K562 (cell line): Measurements from ENCODE around the gene OTOA. TPM values are rescaled to one million over a fixed set of nuclear protein-coding genes. Genes with fewer than 3 reads are reported as not detected.

Experiments
- ATAC-seq: fragments of 200-7000 bp; cut with Tn5 transposase; 3 replicates; pipeline ENCODE4 v1.9.1; 2020; ENCODE audit warnings: moderate library complexity
- BruUV-seq: library from RNA; stranded (reverse); fragments of 400-500 nt; replicated peaks from 2 replicates; lab custom pipeline; 2021; lab: Mats Ljungman, UMichigan
- CTCF ChIA-PET: fragments of 300-600 bp; formaldehyde crosslinking; extraction: SDS; loops from one replicate; lab custom pipeline; 2021; ENCODE audit warnings: low intra/inter-chr PET ratio; lab: Yijun Ruan, JAX
- POLR2A ChIA-PET: fragments of 300-600, 350-650 bp; sonication (Branson Sonifier 250); formaldehyde crosslinking; extraction: SDS; loops from one replicate; lab custom pipeline; 2021; ENCODE audit warnings: antibody characterized with exemption, inconsistent platforms; lab: Yijun Ruan, JAX
- DNase-seq, 4 experiments: peaks; one replicate each; pipeline versions ENCODE4 v3.0.0 to v3.0.0-alpha.2; 2011 to 2018; ENCODE audit warnings: low spot score in 3 of 4, mixed read lengths in 3 of 4; ENCODE audit errors: extremely low read depth in 1 of 4
- FAIRE-seq: peaks from 2 replicates; lab custom pipeline; 2011; peaks lifted over from hg19 to GRCh38; lab: Jason Lieb, UNC
- H2AFZ ChIP-seq: 2 replicates; pipeline ENCODE4 v1.6.0; 2011; ENCODE audit warnings: low read depth, low read length, control low read depth, inconsistent platforms
- H3K27ac ChIP-seq: fragments of 200-600 bp; 3 replicates; pipeline ENCODE4 v1.8.0; 2011; ENCODE audit warnings: low read depth, mild to moderate bottlenecking, control low read depth, inconsistent platforms, low read length, moderate library complexity, mixed read lengths; ENCODE audit errors: extremely low read depth
- H3K27me3 ChIP-seq, 2 experiments: fragments of 300-600 bp in 1 of 2; 2 replicates in 1 of 2; 3 replicates in 1 of 2; pipeline versions ENCODE4 v1.6.0 to v1.8.0; 2011; ENCODE audit warnings: inconsistent platforms in 2 of 2, low read length in 2 of 2, mild to moderate bottlenecking in 1 of 2, mixed read lengths in 1 of 2, moderate library complexity in 1 of 2; ENCODE audit not compliant: control insufficient read depth in 2 of 2, insufficient read depth in 2 of 2
- H3K36me3 ChIP-seq: fragments of 300-600 bp; 3 replicates; pipeline ENCODE4 v1.8.0; 2011; ENCODE audit warnings: mild to moderate bottlenecking, low read length, inconsistent platforms; ENCODE audit not compliant: control insufficient read depth, insufficient read depth
- H3K4me1 ChIP-seq, 2 experiments: fragments of 200-600 bp in 1 of 2; replicated peaks in 1 of 2; 2 replicates in 1 of 2; 3 replicates in 1 of 2; pipeline versions ENCODE4 v1.5.1 to v1.8.0; 2011; ENCODE audit warnings: inconsistent platforms in 2 of 2, low read length in 2 of 2, mild to moderate bottlenecking in 1 of 2, mixed read lengths in 1 of 2, moderate library complexity in 1 of 2; ENCODE audit not compliant: control insufficient read depth in 2 of 2, insufficient read depth in 2 of 2
- H3K4me2 ChIP-seq: 2 replicates; pipeline ENCODE4 v1.6.1; 2011; ENCODE audit warnings: low read length, control low read depth, inconsistent platforms, mixed read lengths; ENCODE audit not compliant: insufficient read depth
- H3K4me3 ChIP-seq: fragments of 200-600 bp; sonication (generic), shearing (Covaris generic); 2 replicates; pipeline ENCODE4 v1.5.1; 2016; ENCODE audit warnings: control low read depth, inconsistent platforms
- H3K79me2 ChIP-seq: fragments of 200-600 bp; 3 replicates; pipeline ENCODE4 v1.8.0; 2011; ENCODE audit warnings: low read length, inconsistent platforms; ENCODE audit not compliant: control insufficient read depth, insufficient read depth
- H3K9ac ChIP-seq, 2 experiments: 2 replicates each; pipeline versions ENCODE4 v1.6.0 to v1.6.1; 2011; ENCODE audit warnings: low read depth in 2 of 2, low read length in 2 of 2, control low read depth in 1 of 2, inconsistent platforms in 1 of 2, mild to moderate bottlenecking in 1 of 2, mixed read lengths in 1 of 2; ENCODE audit not compliant: insufficient read depth in 1 of 2
- H3K9me1 ChIP-seq: one replicate; pipeline ENCODE4 v1.6.0; 2011; ENCODE audit warnings: inconsistent platforms, mild to moderate bottlenecking, low read length, moderate library complexity; ENCODE audit not compliant: control insufficient read depth, insufficient read depth
- H3K9me3 ChIP-seq: replicated peaks from 2 replicates; pipeline ENCODE4 v1.5.1; 2011; ENCODE audit warnings: low read depth, low read length, inconsistent platforms; ENCODE audit not compliant: control insufficient read depth, insufficient read depth
- H4K20me1 ChIP-seq: replicated peaks from 2 replicates; pipeline ENCODE4 v1.6.1; 2011; ENCODE audit warnings: low read length, inconsistent platforms, mixed read lengths; ENCODE audit not compliant: control insufficient read depth, insufficient read depth
- MLLT1 ChIP-seq, 2 experiments: fragments of 450-650 bp; IDR thresholded peaks; 2 replicates each; pipeline ENCODE4 v1.6.1; 2016
- PBX2 ChIP-seq, 2 experiments: IDR thresholded peaks in 1 of 2; conservative IDR thresholded peaks in 1 of 2; 2 replicates each; pipeline ENCODE4 v1.6.1; 2016; ENCODE audit warnings: low read depth in 2 of 2, mild to moderate bottlenecking in 1 of 2, missing compliant biosample characterization in 1 of 2, missing genetic modification characterization in 1 of 2, moderate library complexity in 1 of 2
- REST ChIP-seq, 2 experiments: fragments of 450-650 bp; formaldehyde crosslinking in 1 of 2; IDR thresholded peaks; 2 replicates each; pipeline versions ENCODE4 v1.4.0 to v1.6.1; 2014 to 2020; ENCODE audit warnings: mild to moderate bottlenecking in 2 of 2, borderline replicate concordance in 1 of 2, low read depth in 1 of 2
- ZBTB17 ChIP-seq: fragments of 450-650 bp; formaldehyde crosslinking; IDR thresholded peaks from 2 replicates; pipeline ENCODE4 v1.4.0; 2020; ENCODE audit warnings: mild to moderate bottlenecking
- ZBTB8A ChIP-seq: fragments of 450-650 bp; IDR thresholded peaks from 2 replicates; pipeline ENCODE4 v1.6.1; 2018; ENCODE audit warnings: mild to moderate bottlenecking, moderate library complexity; ENCODE audit not compliant: partially characterized antibody
- WGBS: fragments of 100-300 bp; shearing (Covaris generic); methylation state at CpG from one replicate; pipeline ENCODE4 v1.1.6; 2016; ENCODE audit warnings: low coverage, mixed read lengths; ENCODE audit not compliant: insufficient coverage; ENCODE audit errors: missing lambda C conversion rate; 5-methylcytosine and 5-hydroxymethylcytosine counted together
- in situ Hi-C: fragments of 300-500 bp; cut with MboI; formaldehyde crosslinking; loops from 4 replicates; pipeline ENCODE4 v1.15.0; 2018; ENCODE audit warnings: inconsistent platforms, mixed read lengths
- intact Hi-C: fragments of 100-400 bp; cut with micrococcal nuclease; formaldehyde crosslinking; loops from 2 replicates; pipeline ENCODE4 v1.14.2; 2022
- polyA plus RNA-seq, 8 experiments: library from polyadenylated mRNA; depleted of rRNA in 4 of 8; stranded (reverse) in 5 of 8; unstranded in 3 of 8; fragments of >200 nt; fragmentation: Nextera tagmentation in 2 of 8; fragmentation: Illumina TruSeq in 1 of 8; extraction: Ambion mirVana in 2 of 8; extraction: Trizol in 1 of 8; gene quantifications; 2 replicates each; pipeline versions ENCODE4 v1.2.1 to v1.2.3, GENCODE V29; 2011 to 2014; ENCODE audit warnings: inconsistent platforms in 1 of 8, missing spikeins in 1 of 8
- total RNA-seq, 7 experiments: library from RNA; depleted of rRNA in 6 of 7; stranded (reverse); fragments of >200 nt in 6 of 7; fragmentation: Illumina TruSeq in 2 of 7; extraction: Trizol in 2 of 7; gene quantifications; 2 replicates each; pipeline versions ENCODE4 v1.2.1 to v1.2.3, GENCODE V29; 2011 to 2021; ENCODE audit warnings: low replicate concordance in 1 of 7

Gene OTOA
- total and polyA plus RNA-seq, 9 of the 15 experiments (the other 6 are each of a cell fraction or from before 2014, with no cell fraction given), result 0.04 TPM; not detected in 8

- DNase-seq (no peak), ATAC-seq (0 out of 3 replicates have a peak, but pooled peaks have one; percentile 42), FAIRE-seq (no peak)
- no peak overlapping the region for H3K27ac ChIP-seq
- H3K36me3 ChIP-seq, result no peaks in the 10 kb centered on the region
- intact Hi-C loops (no loop called here), in situ Hi-C loops (loop anchor here (25.0 kb wide), 2 partner anchors 92 to 217 kb away; no protein-coding TSS in a partner anchor)
- CTCF ChIA-PET, result no interaction called here
- BruUV-seq, result no TSS peak
- H3K4me1 ChIP-seq, result no peaks in the 10 kb centered on the region
- POLR2A ChIA-PET, result interaction anchor here (0.8 to 1.2 kb wide), 2 partner anchors 11 to 29 kb away, joined by 3 to 4 read pairs; no protein-coding TSS in a partner anchor
- H3K9ac ChIP-seq, result no peak overlapping the region
- H3K9me1 ChIP-seq, result no peaks in the 10 kb centered on the region
- 3% methylated on average over 2 of the region's 2 CpGs for WGBS
- H4K20me1 ChIP-seq, result no peaks in the 10 kb centered on the region
- H3K4me2 ChIP-seq, result no peak overlapping the region
- no peaks in the 10 kb centered on the region for H3K9me3 ChIP-seq
- no peak overlapping the region for H3K4me3 ChIP-seq
- no peak overlapping the region for H2AFZ ChIP-seq
- no peaks in the 10 kb centered on the region for H3K79me2 ChIP-seq
- peaks cover 13 to 20% of the 10 kb centered on the region in 2 experiments; a peak in 4 of 5 replicates for H3K27me3 ChIP-seq
- TF ChIP-seq REST (IDR thresholded peaks at IDR 0.05; ENCODE audit: borderline replicate concordance), result peak; percentile 25; the same call in 1 of the 2 replicates
- no peak for TF ChIP-seq REST (CRISPR knock-in tag; IDR thresholded peaks at IDR 0.05; ENCODE audit: low read depth)
- TF ChIP-seq PBX2 (CRISPR knock-in tag; IDR thresholded peaks at IDR 0.05; ENCODE audit: low read depth), result no peak
- TF ChIP-seq PBX2 (tag; conservative IDR thresholded peaks at IDR 0.05; ENCODE audit: low read depth), result no peak
- TF ChIP-seq MLLT1 (IDR thresholded peaks at IDR 0.05), result peak in 1 of 2 experiments; percentile 94; a peak in 2 of 4 replicates
- TF ChIP-seq ZBTB8A, result no peak
- peak; percentile 93 for TF ChIP-seq ZBTB17 (CRISPR knock-in tag)
These were observed 56.8 kb downstream of the OTOA start for GRCh38 chr16:21720533-21720932.
